ENCODE measurements around the gene EIF6. TPM values are rescaled to one million over a fixed set of nuclear protein-coding genes. Genes with fewer than 3 reads are reported as not detected.

Gene EIF6
- total and polyA plus RNA-seq, 2 donors: 88.6 to 115 TPM

DNA sequence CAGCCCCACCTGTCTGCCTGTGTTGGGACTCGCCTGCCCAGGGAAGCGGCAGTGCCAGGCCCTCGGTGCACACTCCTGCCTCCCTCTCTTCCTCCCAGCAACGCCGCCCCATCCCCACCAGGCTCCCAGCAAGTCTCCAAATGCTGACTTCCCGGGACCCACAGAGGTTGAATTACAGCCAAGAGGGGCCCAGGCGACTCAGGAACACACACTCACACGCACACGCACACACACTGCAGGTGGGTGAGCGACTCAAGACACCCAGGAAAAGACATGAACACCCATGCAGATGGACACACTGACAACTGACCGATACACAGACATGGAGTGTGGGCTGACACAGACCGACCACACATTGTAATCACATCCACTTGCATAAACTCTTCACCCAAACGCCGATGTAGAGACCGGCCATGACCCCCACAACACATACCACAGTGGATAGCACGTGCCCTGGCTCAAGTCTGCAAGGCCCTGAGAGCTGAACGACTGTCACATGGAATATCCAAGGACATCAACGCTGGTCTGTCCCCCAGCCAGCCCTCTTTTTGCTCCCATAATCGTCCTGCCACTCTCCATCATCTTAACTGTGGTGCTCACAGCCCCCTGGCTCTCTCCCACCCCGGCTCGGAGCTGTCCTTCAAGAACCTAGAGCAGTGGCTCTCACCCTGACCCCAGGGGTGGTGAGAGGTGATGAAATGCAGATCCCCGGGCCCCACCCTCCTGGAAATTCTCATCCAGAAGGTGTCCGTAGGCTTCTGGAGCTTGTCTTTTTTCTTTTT, 8.1 kb upstream of the EIF6 start:
- DNase-seq (ENCODE audit: low read depth in 6 of 9, low spot score in 9 of 9): no peak
- H3K9me3 ChIP-seq (ENCODE audit: control insufficient read depth in 2 of 2, insufficient read depth in 1 of 2, low read length in 1 of 2): no peaks in the 10 kb centered on the region
- H3K27ac ChIP-seq (ENCODE audit: low read depth in 1 of 2, low read length in 1 of 2): no peak overlapping the region
- H3K4me3 ChIP-seq (ENCODE audit: low read length in 2 of 2): no peak overlapping the region
- no peaks in the 10 kb centered on the region for H3K4me1 ChIP-seq (ENCODE audit: control insufficient read depth in 2 of 2, insufficient read depth in 2 of 2, low read length in 2 of 2)
- WGBS: 91% methylated on average over 23 of the region's 23 CpGs
- peaks cover 0 to 11% of the 10 kb centered on the region in 2 donors for H3K27me3 ChIP-seq (ENCODE audit: control insufficient read depth in 2 of 2, insufficient read depth in 1 of 2, low read length in 1 of 2)
- no peaks in the 10 kb centered on the region for H3K36me3 ChIP-seq (ENCODE audit: control insufficient read depth in 2 of 2, insufficient read depth in 2 of 2, low read length in 1 of 2)

DNA sequence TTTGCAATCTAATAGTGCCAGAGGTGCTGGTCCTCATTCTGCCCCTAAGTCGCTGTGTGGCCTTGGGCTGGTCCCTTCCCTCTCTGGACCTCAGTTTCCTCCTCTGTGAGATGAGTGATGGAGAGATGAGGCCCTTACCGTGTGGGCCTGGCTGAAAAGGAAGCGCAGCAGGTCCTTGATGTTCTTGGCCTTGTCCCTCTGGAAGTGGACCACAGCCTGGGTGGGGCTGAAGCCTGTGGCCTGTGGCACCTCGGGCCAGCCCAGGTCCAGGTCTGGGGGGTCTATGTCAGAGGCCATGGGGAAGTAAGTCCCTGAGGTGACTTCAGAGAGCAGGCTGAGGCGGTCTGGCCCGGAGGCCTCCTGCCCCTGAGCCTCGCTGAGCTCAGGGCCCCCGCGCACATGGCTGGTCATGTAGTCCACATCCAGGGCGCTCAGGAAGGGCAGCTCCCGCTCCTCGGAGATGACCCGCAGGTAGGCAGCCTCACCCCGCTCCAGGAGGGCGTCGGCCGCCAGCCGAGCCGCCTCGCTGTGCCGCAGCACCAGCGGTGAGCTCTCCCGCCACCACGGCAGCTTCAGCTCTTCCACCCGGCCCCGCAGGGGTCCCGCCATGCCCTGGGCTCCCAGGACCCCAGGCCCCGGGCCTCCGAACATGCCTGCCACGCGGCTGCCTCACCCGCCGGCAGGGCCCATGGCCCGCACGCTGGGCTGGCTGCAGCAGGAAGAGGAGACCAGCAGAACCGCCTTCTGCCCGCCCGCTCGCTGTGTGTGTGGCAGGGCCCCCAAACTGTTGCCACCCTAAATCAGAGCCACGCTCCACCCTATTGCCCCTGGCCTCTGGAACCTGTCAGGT, 7.3 kb upstream of the EIF6 start, which contains the start of gene FAM83C:
TSS of gene FAM83C (minus strand) at position 772 of the 850 bp plus-strand sequence. CDS start at position 651, 121 bp downstream.
- H3K4me3 ChIP-seq (ENCODE audit: low read length in 2 of 2): no peak within 1 kb of the TSS
- no peaks in the 10 kb centered on the region for H3K36me3 ChIP-seq (ENCODE audit: control insufficient read depth in 2 of 2, insufficient read depth in 2 of 2, low read length in 1 of 2)
- DNase-seq (ENCODE audit: low read depth in 6 of 9, low spot score in 9 of 9): no peak
- 94% methylated on average over 40 of the region's 40 CpGs for WGBS
- peaks cover 0 to 11% of the 10 kb centered on the region in 2 donors for H3K27me3 ChIP-seq (ENCODE audit: control insufficient read depth in 2 of 2, insufficient read depth in 1 of 2, low read length in 1 of 2)
- no peaks in the 10 kb centered on the region for H3K4me1 ChIP-seq (ENCODE audit: control insufficient read depth in 2 of 2, insufficient read depth in 2 of 2, low read length in 2 of 2)
- no peaks in the 10 kb centered on the region for H3K9me3 ChIP-seq (ENCODE audit: control insufficient read depth in 2 of 2, insufficient read depth in 1 of 2, low read length in 1 of 2)
- H3K27ac ChIP-seq (ENCODE audit: low read depth in 1 of 2, low read length in 1 of 2): no peak within 1 kb of the TSS

DNA sequence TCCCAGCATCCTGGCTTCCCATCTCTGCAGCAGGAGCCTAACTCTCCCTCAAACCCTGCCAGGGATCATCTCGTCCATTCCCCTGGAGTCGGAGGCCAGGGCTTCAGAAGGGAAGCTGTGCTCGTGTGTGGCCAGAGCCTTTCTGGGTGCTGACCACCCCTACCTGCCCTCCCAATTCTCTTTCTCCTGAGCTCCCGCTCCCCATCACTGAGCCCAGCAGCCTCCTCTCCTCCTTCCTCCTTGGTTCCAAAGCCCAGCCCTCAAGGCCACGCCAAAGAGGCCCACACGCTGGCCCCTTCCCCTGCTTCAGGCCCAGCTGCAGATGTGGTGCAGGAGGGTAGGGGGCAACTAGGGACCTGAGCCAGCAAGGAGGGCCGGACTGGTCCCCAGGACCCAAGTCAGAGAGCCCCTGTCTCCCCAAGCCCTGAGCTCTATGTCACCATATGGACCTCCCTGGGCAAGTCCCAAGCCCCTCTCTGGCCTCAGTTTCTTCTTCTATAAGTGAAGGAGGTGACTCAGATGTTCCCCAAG, 6.4 kb upstream of the EIF6 start:
- no peak for DNase-seq (ENCODE audit: low read depth in 6 of 9, low spot score in 9 of 9)
- Histone ChIP-seq H3K27me3 (ENCODE audit: control insufficient read depth in 2 of 2, insufficient read depth in 1 of 2, low read length in 1 of 2) (peaks cover 0 to 6% of the 10 kb centered on the region in 2 donors), H3K36me3 (ENCODE audit: control insufficient read depth in 2 of 2, insufficient read depth in 2 of 2, low read length in 1 of 2) (no peaks in the 10 kb centered on the region), H3K9me3 (ENCODE audit: control insufficient read depth in 2 of 2, insufficient read depth in 1 of 2, low read length in 1 of 2) (no peaks in the 10 kb centered on the region), H3K4me1 (ENCODE audit: control insufficient read depth in 2 of 2, insufficient read depth in 2 of 2, low read length in 2 of 2) (no peaks in the 10 kb centered on the region), H3K27ac (ENCODE audit: low read depth in 1 of 2, low read length in 1 of 2) (no peak overlapping the region), H3K4me3 (ENCODE audit: low read length in 2 of 2) (no peak overlapping the region)
- 95% methylated on average over 7 of the region's 7 CpGs for WGBS

DNA sequence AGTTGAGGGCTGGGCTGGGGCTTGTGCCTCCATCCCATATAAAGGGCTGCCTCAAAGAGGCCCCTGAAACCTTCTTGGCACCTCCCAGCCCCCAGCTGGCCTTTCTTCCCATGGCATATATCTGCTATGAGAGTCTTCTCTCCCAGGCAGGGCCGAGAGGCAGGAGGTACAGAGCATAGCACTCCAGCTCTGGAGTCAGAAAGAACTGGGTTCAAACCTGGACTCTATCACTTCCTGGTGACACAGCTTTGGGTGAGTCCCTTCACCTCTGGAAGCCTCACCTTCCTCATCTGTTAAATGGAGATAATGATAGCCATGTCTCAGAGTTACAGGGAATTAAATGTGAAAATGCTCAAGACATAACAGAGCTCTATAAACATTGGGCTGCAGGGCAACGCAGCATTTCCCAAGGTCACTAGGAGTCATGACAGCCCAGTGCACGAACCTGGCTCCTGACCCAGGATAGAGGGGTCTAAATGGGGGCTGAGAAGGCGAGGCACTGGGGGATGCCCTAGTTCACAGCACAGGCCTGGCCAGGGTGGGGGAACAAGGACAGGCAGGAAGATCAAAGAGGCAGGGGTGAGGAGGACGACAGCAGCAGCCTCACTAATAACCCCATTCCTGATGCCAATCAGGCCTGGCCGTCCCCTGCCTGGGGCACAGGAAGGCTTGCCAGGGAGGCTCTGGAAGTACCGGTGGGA, 5.8 kb upstream of the EIF6 start:
- Histone ChIP-seq H3K27me3 (ENCODE audit: control insufficient read depth in 2 of 2, insufficient read depth in 1 of 2, low read length in 1 of 2) (peaks cover 0 to 6% of the 10 kb centered on the region in 2 donors), H3K36me3 (ENCODE audit: control insufficient read depth in 2 of 2, insufficient read depth in 2 of 2, low read length in 1 of 2) (no peaks in the 10 kb centered on the region), H3K9me3 (ENCODE audit: control insufficient read depth in 2 of 2, insufficient read depth in 1 of 2, low read length in 1 of 2) (no peaks in the 10 kb centered on the region), H3K4me3 (ENCODE audit: low read length in 2 of 2) (no peak overlapping the region), H3K27ac (ENCODE audit: low read depth in 1 of 2, low read length in 1 of 2) (no peak overlapping the region), H3K4me1 (ENCODE audit: control insufficient read depth in 2 of 2, insufficient read depth in 2 of 2, low read length in 2 of 2) (peaks cover 0 to under 1% of the 10 kb centered on the region in 2 donors)
- DNase-seq (ENCODE audit: low read depth in 6 of 9, low spot score in 9 of 9): no peak
- 92% methylated on average over 7 of the region's 7 CpGs for WGBS

DNA sequence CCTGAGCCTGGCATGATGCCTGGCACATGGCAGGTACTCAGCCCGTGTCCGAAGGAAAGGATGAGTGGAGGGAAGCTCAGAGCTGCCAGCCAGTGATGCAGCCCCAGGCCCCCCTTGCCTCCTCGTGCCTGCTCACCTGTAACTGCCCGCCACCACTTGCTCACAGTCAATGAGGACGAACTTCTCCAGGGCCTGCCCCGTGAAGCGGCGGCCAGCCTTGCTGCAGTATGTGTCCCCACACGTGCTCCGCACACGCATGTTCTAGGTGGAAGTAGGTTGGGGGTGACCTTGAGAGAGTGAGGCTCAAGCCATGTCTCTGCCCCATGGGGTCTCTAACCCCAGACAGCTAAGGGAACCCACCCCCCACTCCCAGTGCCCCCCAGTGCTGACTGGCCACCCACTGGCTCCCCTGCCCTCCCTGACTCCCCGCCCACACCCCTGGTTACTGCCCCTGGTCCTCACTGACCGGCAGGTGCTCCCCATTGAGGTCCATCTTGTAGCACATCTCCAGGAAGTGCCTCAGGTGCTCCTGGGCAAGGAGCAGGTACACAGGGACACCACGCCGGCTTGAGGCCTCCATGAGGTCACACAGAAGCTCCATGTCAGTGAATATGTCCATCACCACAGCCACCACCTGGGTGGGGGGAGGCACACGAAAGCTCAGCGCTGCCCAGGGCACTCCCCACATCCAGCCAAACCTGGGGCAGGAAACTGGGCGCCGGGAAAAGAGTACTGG, 3.9 kb upstream of the EIF6 start:
- H3K4me3 ChIP-seq (ENCODE audit: low read length in 2 of 2): no peak overlapping the region
- peaks cover 0 to 6% of the 10 kb centered on the region in 2 donors for H3K27me3 ChIP-seq (ENCODE audit: control insufficient read depth in 2 of 2, insufficient read depth in 1 of 2, low read length in 1 of 2)
- no peak overlapping the region for H3K27ac ChIP-seq (ENCODE audit: low read depth in 1 of 2, low read length in 1 of 2)
- peaks cover 0 to 7% of the 10 kb centered on the region in 2 donors for H3K9me3 ChIP-seq (ENCODE audit: control insufficient read depth in 2 of 2, insufficient read depth in 1 of 2, low read length in 1 of 2)
- H3K36me3 ChIP-seq (ENCODE audit: control insufficient read depth in 2 of 2, insufficient read depth in 2 of 2, low read length in 1 of 2): no peaks in the 10 kb centered on the region
- no peak for DNase-seq (ENCODE audit: low read depth in 6 of 9, low spot score in 9 of 9)
- H3K4me1 ChIP-seq (ENCODE audit: control insufficient read depth in 2 of 2, insufficient read depth in 2 of 2, low read length in 2 of 2): peaks cover 9 to 12% of the 10 kb centered on the region in 2 donors
- WGBS: 90% methylated on average over 19 of the region's 19 CpGs

DNA sequence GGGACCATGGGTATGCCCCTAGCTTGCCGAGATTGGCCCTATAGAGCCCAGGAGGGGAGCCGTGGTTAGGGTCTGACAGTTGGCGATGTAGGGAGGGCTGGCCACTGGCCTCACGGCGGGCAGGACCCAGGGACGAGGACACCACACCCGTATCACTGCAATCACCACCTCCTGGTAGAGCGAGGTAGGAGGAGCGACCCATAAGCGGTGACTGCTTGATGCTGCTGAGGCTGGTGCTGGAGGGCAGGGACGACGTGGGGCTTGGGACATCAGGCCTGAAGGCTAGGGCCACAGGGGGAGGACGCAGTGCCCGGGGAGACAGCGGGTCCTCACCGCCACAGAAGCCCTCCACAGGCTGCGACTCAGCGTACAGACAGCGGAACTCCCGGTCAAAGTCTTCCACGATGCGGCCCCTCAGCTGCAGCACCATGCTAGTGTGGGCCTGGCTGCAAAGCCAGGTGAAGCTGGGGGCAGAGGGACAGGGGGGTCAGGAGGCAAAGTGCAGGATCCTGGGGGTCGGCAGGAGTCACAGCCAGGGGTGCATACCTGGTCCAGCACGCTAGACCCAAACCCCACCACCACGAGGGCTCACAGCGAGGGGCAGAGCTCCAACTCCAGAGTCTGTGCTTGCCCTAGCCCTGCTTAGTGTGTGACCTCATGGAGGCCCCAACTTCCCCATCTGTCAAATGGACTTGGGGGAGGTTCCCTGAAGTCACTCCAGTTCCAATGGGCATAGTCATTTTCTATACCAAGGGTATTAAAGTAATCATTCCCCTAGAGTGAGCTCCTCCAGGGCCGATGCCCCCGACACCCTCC, 3.1 kb upstream of the EIF6 start:
- 94% methylated on average over 28 of the region's 28 CpGs for WGBS
- H3K9me3 ChIP-seq (ENCODE audit: control insufficient read depth in 2 of 2, insufficient read depth in 1 of 2, low read length in 1 of 2): peaks cover 0 to 7% of the 10 kb centered on the region in 2 donors
- H3K27me3 ChIP-seq (ENCODE audit: control insufficient read depth in 2 of 2, insufficient read depth in 1 of 2, low read length in 1 of 2): peaks cover 0 to 6% of the 10 kb centered on the region in 2 donors
- H3K27ac ChIP-seq (ENCODE audit: low read depth in 1 of 2, low read length in 1 of 2): no peak overlapping the region
- no peak overlapping the region for H3K4me3 ChIP-seq (ENCODE audit: low read length in 2 of 2)
- H3K4me1 ChIP-seq (ENCODE audit: control insufficient read depth in 2 of 2, insufficient read depth in 2 of 2, low read length in 2 of 2): peaks cover 10 to 14% of the 10 kb centered on the region in 2 donors
- H3K36me3 ChIP-seq (ENCODE audit: control insufficient read depth in 2 of 2, insufficient read depth in 2 of 2, low read length in 1 of 2): no peaks in the 10 kb centered on the region
- DNase-seq (ENCODE audit: low read depth in 6 of 9, low spot score in 9 of 9): no peak

DNA sequence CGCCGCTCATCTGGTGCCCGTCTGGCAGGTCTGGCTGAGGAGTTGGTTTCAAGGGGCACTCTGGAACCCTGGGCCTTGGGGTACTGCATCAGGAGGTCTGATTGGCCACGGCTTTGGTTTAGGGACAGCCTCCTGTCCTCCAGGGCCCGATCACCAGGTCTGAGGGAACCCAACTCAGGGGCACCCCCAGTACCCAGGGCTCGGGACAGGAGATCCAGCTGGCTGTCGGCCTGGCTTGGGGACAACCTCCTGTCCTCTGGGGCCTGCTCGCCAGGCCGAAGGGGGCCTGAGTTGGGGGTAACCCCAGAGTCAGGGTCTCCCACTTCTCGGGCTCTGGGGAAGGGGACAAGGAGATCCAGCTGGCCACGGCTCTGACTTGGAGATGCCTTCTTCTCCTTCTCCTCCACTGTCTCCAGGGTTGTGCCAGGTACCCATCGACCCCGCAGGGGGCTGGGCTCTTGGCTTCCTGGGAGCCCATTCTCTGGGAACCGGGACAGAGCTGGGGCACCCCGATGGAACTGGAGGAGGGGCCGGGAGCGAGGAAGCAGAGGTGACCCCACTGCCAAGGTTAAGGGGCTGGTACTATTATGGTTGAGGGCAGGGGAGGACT, 2.4 kb upstream of the EIF6 start:
- 91% methylated on average over 17 of the region's 17 CpGs for WGBS
- peaks cover 10 to 14% of the 10 kb centered on the region in 2 donors for H3K4me1 ChIP-seq (ENCODE audit: control insufficient read depth in 2 of 2, insufficient read depth in 2 of 2, low read length in 2 of 2)

More for the DNA sequence above, 2.4 kb upstream of the EIF6 start:
- H3K27me3 ChIP-seq (ENCODE audit: control insufficient read depth in 2 of 2, insufficient read depth in 1 of 2, low read length in 1 of 2): peaks cover 0 to 4% of the 10 kb centered on the region in 2 donors
- no peak overlapping the region for H3K27ac ChIP-seq (ENCODE audit: low read depth in 1 of 2, low read length in 1 of 2)
- no peaks in the 10 kb centered on the region for H3K36me3 ChIP-seq (ENCODE audit: control insufficient read depth in 2 of 2, insufficient read depth in 2 of 2, low read length in 1 of 2)
- H3K9me3 ChIP-seq (ENCODE audit: control insufficient read depth in 2 of 2, insufficient read depth in 1 of 2, low read length in 1 of 2): peaks cover 0 to 7% of the 10 kb centered on the region in 2 donors
- no peak overlapping the region for H3K4me3 ChIP-seq (ENCODE audit: low read length in 2 of 2)
- DNase-seq (ENCODE audit: low read depth in 6 of 9, low spot score in 9 of 9): no peak

All from thymus (tissue), 11 donors.